GM18519 (cell line): ENCODE results near the gene CCDC171.

Experiments
- ATAC-seq: cut with Tn5 transposase; IDR thresholded peaks from one replicate; pipeline ENCODE4 v1.9.1; 2021; ENCODE audit warnings: mild to moderate bottlenecking, moderate library complexity; ENCODE audit not compliant: unreplicated experiment, low FRiP score

Gene CCDC171

DNA sequence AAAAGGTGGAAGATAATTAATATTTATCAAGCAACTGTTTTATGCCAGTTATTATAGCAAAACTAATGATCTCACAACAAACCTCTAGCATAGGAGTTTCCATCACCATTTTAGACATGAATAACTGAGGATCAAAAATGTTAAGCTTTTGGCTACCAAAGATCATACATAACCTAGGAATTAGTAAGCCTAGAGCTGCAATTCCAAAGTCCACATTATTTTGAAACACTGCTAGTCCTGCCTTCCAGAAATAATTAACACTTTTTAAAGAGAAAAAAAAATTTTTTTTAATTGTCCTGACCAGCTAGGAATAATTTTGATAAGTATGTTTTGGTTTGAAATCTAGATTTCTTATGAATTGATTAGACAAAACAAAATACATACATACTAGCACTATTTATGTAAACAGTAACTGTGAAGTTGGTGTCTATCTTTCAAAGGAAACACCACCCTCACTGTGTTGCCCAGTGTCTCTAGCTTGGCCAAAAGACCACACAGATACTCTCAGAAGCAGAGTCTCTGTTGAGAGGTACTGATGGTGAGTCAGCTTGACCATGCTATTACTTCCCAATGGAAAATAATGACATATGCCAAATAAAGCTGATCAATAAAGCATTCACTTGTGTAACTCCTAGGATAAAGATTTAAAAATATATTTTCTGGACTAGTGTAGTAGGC, 422.4 kb downstream of the CCDC171 start:
- ATAC-seq, result no peak

DNA sequence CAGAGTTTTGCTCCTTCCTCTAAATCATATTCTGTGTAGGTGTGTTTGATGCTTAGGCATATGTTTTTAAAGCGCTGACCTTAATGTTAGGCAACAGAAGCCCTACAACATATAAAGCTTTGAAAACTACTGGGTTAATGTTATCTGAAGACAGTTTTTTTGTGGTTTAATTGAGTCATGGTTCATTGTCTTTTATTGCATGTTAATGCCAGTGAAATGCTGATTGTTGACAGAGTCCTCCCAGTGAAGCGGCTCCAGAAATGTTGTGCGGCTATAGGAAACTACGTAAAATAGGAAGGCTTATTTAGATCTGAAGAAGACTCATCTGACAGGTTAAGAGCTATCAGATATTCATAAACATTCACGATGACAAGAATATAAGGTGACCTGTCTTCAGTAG, 424.6 kb downstream of the CCDC171 start:
- no peak for ATAC-seq

DNA sequence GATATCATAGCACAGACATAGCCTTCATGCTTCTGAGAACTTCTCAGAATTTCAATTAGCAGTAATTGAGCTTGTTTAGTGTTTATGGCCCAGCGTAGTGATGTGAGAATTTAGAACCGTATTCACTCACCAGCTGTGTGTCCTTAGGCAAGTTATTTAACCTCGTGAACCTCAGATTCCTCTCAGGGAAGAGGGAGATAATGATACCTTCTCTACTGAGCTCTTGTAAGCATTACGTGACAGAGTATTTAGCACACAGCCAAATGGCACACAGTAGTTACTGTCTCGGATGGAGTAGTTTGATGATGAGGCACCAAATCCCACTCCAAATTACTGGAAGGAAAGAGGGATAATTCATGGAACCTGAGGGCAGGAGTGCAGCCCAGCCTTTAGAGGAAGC, 429.3 kb downstream of the CCDC171 start:
- no peak for ATAC-seq

DNA sequence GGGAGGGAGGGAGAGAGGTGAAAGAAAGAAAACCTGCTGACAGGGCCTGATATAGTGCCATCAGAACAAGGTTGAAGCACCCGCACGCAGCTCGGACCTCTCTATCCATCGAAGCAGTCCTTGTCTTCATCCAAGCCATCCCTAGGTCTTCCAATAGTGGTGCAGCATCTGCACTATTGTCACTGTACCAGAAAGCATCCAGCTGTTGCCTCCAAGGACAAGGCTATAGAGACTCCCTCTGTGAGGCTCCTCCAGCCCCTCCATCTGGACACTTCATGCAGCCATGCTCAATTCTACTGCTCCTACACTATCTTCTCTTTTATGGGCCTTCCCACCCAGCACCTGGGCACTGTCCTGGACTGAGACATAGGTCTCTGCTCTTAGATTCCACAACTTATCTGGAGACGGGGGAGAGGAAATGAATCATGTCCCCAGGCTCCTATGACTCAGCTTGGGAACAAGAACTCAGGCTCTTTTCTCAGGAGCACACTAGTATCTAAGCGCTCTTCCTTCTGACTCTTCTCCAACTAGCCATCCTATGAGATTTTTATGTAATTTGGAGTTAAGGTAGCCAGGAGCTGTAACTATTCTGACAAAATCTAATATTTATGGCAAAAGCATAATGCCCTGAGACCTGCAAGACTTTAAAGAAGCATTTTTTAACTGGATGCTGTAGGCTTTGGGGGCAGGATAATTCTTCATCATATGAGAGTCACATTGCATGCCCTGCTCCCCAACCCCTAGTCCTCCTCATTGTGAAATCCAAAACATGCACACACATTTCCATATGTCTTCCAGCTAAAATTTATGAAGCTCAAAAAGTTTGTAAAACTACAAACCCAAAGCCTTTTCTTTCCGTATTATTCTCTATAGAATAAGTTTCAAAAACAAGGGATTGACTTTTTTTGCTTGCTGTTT, 446.8 kb downstream of the CCDC171 start:
- no peak for ATAC-seq

DNA sequence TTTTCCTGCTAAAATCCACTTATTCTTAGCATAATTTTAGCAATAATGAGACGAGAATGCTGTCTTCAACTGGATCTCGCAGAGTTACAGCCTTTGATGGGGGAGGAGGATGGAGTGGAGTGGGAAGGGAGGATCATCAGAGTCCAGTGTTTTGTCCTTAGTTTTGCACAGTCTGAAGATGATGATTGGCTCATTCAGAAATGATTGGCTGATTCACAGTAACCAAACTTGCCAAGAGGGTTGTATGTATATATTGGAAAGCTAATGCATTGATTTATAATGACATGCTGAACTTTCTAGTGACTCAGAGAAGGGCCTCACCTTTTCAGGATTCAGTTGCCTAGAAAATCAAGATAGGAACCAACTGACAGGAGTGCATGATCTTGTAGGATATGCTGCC, 448.0 kb downstream of the CCDC171 start:
- no peak for ATAC-seq

DNA sequence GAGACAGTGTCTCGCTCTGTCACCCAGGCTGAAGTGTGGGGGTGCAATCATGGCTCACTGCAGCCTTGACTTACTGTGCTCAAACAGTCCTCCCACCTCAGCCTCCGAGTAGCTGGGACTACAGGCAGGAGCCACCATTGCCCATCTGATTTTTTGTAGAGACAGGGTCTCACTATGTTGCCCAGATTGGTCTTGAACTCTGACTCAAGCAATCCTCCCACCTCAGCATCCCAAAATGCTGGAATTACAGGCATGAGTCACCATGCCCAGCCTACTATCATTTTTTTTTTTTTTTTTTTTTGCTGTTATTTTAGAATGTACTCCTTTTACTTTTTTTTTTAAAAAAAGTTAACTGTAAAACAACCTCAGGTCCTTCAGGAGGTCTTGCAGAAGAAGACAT, 449.0 kb downstream of the CCDC171 start:
- no peak for ATAC-seq

DNA sequence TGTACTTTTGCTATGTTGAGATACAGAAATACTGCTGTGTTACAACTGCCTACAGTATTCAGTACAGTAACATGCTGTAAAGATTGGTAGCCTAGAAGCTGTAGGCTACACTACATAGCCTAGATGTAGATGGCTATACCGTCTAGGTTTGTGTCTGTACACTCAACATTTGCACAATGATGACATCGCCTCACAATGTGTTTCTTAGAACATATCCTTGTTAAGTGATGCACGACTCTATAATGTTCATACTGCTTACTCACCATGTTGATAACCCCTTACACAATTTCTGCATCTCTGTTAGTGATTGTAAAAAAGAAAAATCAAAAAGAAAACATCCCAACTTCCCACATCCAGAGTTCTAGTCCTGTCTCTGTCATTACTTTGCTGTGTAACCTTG, 450.0 kb downstream of the CCDC171 start:
- ATAC-seq, result no peak

DNA sequence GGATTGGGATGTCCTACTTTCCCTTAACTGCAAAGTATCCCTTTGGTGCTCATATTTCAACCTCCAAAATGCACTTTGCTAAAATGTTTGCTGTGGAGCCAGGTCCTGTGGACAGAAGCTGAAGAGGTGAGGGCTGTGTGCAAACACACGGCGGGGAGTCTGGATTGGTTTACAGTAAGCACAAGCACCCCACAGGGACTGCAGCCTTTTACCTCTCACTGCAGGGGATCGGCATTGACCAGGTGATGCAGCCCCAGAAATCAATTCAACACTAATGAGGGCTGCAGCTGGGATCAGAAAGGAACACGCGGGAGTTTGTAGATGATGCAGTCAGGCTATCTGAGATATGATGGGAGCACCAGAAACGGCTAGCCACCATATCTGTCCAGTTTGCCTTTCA, 450.9 kb downstream of the CCDC171 start:
- ATAC-seq, result no peak

DNA sequence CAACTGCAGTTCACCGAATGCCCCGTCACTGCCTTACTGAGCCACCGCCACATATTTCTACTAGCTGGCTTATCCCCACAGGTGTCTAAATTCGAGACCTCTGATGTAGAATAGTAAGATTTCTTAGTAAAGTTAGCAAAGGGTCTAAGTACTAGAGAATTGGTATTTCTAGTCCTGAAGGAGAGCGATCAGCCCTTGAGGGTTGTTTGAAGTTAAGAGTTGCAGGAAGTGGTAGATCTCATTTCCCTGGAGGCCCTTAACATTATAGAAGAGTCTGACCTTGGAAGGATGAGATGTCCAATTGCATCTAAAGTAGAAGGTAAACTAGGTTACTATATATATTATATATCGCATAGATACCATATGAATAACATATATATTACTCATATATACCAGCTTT, 451.8 kb downstream of the CCDC171 start:
- ATAC-seq, result no peak

DNA sequence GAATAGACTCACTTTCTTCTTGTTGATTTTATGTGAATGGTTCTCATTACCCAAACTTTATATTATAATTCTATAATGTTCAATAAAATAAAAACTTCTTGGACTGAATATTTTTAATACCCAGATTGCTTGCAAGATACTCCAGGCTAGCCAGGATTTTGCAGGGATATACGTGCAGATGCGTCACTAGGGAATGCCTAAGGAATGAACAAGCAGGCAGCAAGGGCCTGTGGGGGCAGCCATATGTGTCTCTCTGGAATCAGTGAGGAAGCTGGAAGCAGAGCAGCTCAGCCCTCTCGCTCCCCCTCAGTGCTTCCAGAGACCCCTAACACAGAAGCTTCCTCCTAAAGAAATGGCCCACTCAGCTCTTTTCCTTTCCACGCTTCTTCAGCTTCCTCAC, 457.4 kb downstream of the CCDC171 start:
- no peak for ATAC-seq

DNA sequence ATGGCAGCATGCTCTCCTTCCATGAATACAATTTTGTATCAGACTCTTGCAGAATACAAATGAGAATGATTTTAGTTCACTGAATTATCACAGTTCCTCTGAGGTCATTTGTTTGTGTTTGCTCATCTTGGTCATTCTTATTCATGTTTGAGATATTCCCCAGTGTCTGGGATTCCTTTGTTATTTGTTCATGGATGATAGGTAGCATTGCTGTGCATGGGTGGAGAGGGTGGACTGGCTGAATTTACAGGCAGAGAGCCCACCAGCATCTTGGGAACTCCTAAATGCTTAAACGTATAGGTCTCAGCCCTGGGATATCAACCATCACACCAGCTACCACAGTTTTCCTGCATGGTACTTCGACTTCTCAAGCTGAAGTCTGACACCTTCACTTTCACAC, 459.8 kb downstream of the CCDC171 start:
- ATAC-seq, result no peak

DNA sequence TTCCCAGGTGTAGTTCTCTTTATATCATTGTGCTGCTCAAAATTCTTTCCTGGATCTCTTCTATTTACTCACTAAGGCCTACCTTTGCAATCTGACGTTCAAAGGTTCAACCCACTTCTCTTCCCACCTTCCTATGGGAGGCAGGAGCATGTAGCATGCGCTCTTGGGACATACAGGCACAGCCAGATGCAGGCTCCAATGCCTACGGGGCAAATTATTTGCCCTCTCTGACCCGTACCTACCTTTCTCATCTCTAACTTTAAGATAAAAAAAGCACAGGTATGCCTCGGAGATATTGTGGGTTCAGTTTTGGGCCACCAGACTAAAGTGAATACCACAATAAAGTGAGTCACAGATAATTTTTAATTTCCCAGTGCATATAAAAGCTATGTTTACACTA, 460.5 kb downstream of the CCDC171 start:
- ATAC-seq, result no peak

DNA sequence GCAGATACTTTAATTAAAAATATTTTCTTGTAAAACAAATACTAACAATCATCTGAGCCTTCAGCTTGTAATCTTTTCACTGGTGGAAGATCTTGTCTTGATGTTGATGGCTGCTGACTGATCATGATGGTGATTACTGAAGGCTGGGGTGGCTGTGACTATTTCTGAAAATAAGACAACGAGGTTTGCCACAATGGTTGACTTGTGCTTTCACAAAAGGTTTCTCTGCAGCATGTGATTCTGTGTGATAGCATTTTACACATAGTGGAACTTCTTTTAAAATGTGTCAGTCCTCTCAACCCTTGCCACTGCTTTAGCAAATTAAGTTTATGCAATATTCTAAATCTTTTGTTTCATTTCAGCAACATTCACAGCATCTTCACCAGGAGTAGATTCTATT, 461.0 kb downstream of the CCDC171 start:
- ATAC-seq, result no peak

DNA sequence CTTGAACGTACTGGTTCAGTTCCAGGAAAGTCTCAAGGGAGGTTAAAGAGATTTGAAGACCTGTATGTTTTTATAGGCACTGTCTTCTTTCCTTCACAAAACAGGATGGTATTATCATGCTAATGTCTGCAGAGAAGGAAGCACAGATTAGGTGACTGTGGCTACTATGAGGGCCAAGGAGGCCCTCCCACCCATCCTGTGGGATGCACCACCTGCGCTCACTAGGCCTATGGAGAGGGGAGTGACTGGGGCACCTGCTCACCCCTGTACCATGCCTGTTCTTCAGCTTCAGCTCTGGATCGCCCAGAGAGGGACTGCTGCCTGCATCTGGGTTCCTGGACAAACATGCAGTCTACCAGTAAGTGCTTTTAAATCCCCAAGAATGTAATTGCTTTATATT, 469.4 kb downstream of the CCDC171 start:
- ATAC-seq, result no peak

DNA sequence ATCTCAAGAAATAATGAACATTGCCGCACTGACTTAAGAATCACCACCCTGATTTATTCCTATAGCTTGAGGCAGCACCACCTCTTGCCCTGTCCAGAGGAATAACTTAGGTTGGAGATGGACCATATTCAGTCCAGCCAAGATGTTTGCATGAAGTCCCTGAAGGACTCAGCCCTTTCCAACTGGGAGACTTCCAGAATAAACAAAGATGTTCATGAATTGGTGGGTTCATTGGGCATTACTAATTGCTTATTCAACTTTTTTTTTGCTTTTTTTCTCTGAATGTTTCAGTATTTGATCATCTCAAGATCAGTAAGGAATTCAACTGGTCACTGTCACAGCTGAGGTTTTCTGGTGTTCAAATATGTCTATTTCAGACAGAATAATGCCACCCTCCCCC, 470.6 kb downstream of the CCDC171 start:
- no peak for ATAC-seq
